K562 (cell line): ENCODE results near the gene PIK3CB. TPM values are rescaled to one million over a fixed set of nuclear protein-coding genes. Genes with fewer than 3 reads are reported as not detected.

Experiments used
- ARID1B ChIP-seq: fragments of 450-650 bp; IDR thresholded peaks from 2 replicates; pipeline ENCODE4 v1.6.1; 2016; ENCODE audit warnings: antibody characterized with exemption, mild to moderate bottlenecking, inconsistent platforms
- BDP1 ChIP-seq: IDR thresholded peaks from 3 replicates; pipeline ENCODE4 v1.6.1; 2011; ENCODE audit not compliant: insufficient read length, insufficient read depth
- CBX5 ChIP-seq: IDR thresholded peaks from 2 replicates; pipeline ENCODE4 v1.6.1; 2014; ENCODE audit warnings: low read depth, borderline replicate concordance
- CHD1 ChIP-seq: fragments of 200-600 bp; sonication (generic); IDR thresholded peaks from one replicate; pipeline ENCODE4 v1.6.1; 2012; ENCODE audit warnings: mild to moderate bottlenecking, moderate library complexity, low read length, inconsistent platforms
- DPF2 ChIP-seq: fragments of 450-650 bp; IDR thresholded peaks from 2 replicates; pipeline ENCODE4 v1.6.1; 2016
- ESRRB ChIP-seq: fragments of 250-450 bp; sonication (Bioruptor Pico); IDR thresholded peaks from 2 replicates; pipeline ENCODE4 v1.5.0; 2020; ENCODE audit warnings: mild to moderate bottlenecking, moderate library complexity, borderline replicate concordance
- FIP1L1 ChIP-seq: fragments of 200-400 bp; formaldehyde crosslinking; IDR thresholded peaks from 2 replicates; pipeline ENCODE4 v1.6.1; 2018; ENCODE audit warnings: mild to moderate bottlenecking, low read depth, low read length; ENCODE audit not compliant: poor library complexity, severe bottlenecking
- FOXJ2 ChIP-seq: fragments of 200-800 bp; sonication (Bioruptor generic); IDR thresholded peaks from 2 replicates; pipeline ENCODE4 v1.6.1; 2016; ENCODE audit warnings: missing genetic modification characterization, missing compliant biosample characterization
- KAT2B ChIP-seq: IDR thresholded peaks from one replicate; pipeline ENCODE4 v1.6.1; 2012; ENCODE audit warnings: low read depth, mild to moderate bottlenecking, control low read depth, inconsistent platforms, low read length, moderate library complexity
- MCM5 ChIP-seq: fragments of 450-650 bp; IDR thresholded peaks from 2 replicates; pipeline ENCODE4 v1.6.1; 2016; ENCODE audit warnings: low read depth
- NFATC3 ChIP-seq: fragments of 450-650 bp; IDR thresholded peaks from 2 replicates; pipeline ENCODE4 v1.6.1; 2017; ENCODE audit warnings: mild to moderate bottlenecking
- NFIX ChIP-seq: fragments of 250-450 bp; sonication (Bioruptor Pico); IDR thresholded peaks from 2 replicates; pipeline ENCODE4 v1.4.0; 2020; ENCODE audit warnings: low read depth, mild to moderate bottlenecking, moderate library complexity
- PCBP1 ChIP-seq: fragments of 200-400 bp; formaldehyde crosslinking; IDR thresholded peaks from 2 replicates; pipeline ENCODE4 v1.6.1; 2018; ENCODE audit warnings: mild to moderate bottlenecking, low read depth, low read length; ENCODE audit not compliant: poor library complexity, severe bottlenecking
- PHF21A ChIP-seq: fragments of 450-650 bp; IDR thresholded peaks from 2 replicates; pipeline ENCODE4 v1.6.1; 2017; ENCODE audit warnings: low read depth, borderline replicate concordance
- POLR2AphosphoS5 ChIP-seq: IDR thresholded peaks from 2 replicates; pipeline ENCODE4 v1.6.1; 2011; ENCODE audit warnings: mild to moderate bottlenecking, low read depth, low read length, moderate library complexity; ENCODE audit not compliant: control insufficient read depth, insufficient read depth
- RFX1 ChIP-seq: fragments of 450-650 bp; IDR thresholded peaks from 2 replicates; pipeline ENCODE4 v1.6.1; 2016; ENCODE audit warnings: mild to moderate bottlenecking, moderate library complexity
- RFX7 ChIP-seq: fragments of 250-450 bp; sonication (Bioruptor Pico); IDR thresholded peaks from 2 replicates; pipeline ENCODE4 v1.5.1; 2021; ENCODE audit warnings: mild to moderate bottlenecking
- STAT5B ChIP-seq: fragments of 250-450 bp; sonication (Bioruptor Pico); IDR thresholded peaks from 2 replicates; pipeline ENCODE4 v1.8.0; 2021; ENCODE audit warnings: mild to moderate bottlenecking, inconsistent platforms
- TAF9B ChIP-seq: fragments of 450-650 bp; IDR thresholded peaks from 2 replicates; pipeline ENCODE4 v1.6.1; 2018; ENCODE audit warnings: mild to moderate bottlenecking; ENCODE audit not compliant: partially characterized antibody
- XRCC4 ChIP-seq: IDR thresholded peaks from one replicate; pipeline ENCODE4 v1.6.1; 2011; ENCODE audit not compliant: insufficient read depth, insufficient read length; ENCODE audit errors: extremely low read depth
- YBX1 ChIP-seq: fragments of 450-650 bp; IDR thresholded peaks from 2 replicates; pipeline ENCODE4 v1.7.1; 2016; ENCODE audit warnings: mild to moderate bottlenecking
- ZBTB17 ChIP-seq: fragments of 450-650 bp; formaldehyde crosslinking; IDR thresholded peaks from 2 replicates; pipeline ENCODE4 v1.4.0; 2020; ENCODE audit warnings: mild to moderate bottlenecking
- ZNF408 ChIP-seq: fragments of 250-450 bp; sonication (Bioruptor Pico); IDR thresholded peaks from 2 replicates; pipeline ENCODE4 v1.4.0; 2020; ENCODE audit warnings: low read depth, mild to moderate bottlenecking, moderate library complexity
- ZNF445 ChIP-seq: fragments of 250-450 bp; sonication (Bioruptor Pico); IDR thresholded peaks from 2 replicates; pipeline ENCODE4 v1.4.0; 2020; ENCODE audit warnings: low read depth, mild to moderate bottlenecking, moderate library complexity
- polyA plus RNA-seq, 8 experiments: library from polyadenylated mRNA; depleted of rRNA in 4 of 8; stranded (reverse) in 5 of 8; unstranded in 3 of 8; fragments of >200 nt; fragmentation: Nextera tagmentation in 2 of 8; fragmentation: Illumina TruSeq in 1 of 8; extraction: Ambion mirVana in 2 of 8; extraction: Trizol in 1 of 8; gene quantifications; 2 replicates each; pipeline versions ENCODE4 v1.2.1 to v1.2.3, GENCODE V29; 2011 to 2014; ENCODE audit warnings: inconsistent platforms in 1 of 8, missing spikeins in 1 of 8
- total RNA-seq, 7 experiments: library from RNA; depleted of rRNA in 6 of 7; stranded (reverse); fragments of >200 nt in 6 of 7; fragmentation: Illumina TruSeq in 2 of 7; extraction: Trizol in 2 of 7; gene quantifications; 2 replicates each; pipeline versions ENCODE4 v1.2.1 to v1.2.3, GENCODE V29; 2011 to 2021; ENCODE audit warnings: low replicate concordance in 1 of 7
- TF ChIP-seq, protein P1 (sequence below): fragments of 450-650 bp; formaldehyde crosslinking; IDR thresholded peaks from 2 replicates; pipeline ENCODE4 v1.4.0; 2020; ENCODE audit warnings: mild to moderate bottlenecking, moderate library complexity
- TF ChIP-seq, protein P2 (sequence below), 2 experiments: fragments of 450-650 bp; IDR thresholded peaks; 2 replicates each; pipeline ENCODE4 v1.6.1; 2018; ENCODE audit warnings: mild to moderate bottlenecking in 2 of 2, low read depth in 1 of 2; ENCODE audit not compliant: partially characterized antibody in 2 of 2

Gene PIK3CB
- total and polyA plus RNA-seq, 9 of the 15 experiments (the other 6 are each of a cell fraction or from before 2014, with no cell fraction given) = 15.3 to 62.6 (median 28.3) TPM

DNA sequence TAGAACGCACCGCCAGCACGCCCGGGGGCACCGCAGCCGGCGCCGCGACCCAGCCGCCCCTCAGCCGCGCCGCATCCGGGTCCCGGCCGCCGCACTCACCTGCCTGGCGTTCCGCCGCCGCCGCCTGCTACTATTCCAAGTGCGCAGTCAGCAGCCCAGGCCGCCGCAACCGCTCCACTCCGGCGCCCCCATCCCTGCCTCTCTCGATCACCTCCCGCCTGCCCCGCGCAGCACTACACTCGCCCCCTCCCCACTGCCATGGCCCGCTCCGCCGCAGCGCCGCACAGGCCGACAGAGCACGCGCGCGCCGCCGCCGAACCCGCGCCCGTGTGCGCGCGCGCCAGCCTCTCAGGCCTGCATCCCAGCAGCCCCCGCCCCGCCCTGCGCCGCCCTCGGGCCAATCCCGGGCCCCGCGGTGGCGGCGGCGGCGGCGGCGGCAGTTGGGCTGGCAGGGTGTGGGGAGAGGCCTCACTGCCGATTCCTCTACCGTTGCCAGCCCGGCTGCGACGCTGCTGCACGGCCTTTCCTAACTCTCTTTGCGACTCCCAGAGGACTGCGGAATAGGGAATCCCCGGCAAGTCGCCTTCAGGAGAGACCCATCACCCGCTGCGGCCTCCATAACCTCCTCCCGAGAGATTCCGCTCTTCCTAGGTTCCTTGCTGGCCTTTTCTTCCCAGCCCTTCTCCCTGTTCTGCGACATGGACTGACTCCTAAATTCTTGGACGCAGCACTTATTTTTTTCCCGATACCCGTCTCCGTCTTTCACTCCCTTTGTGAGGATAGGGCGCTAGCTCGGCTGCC lies at the start of gene PIK3CB (continued):
- TF ChIP-seq, protein P1, sequence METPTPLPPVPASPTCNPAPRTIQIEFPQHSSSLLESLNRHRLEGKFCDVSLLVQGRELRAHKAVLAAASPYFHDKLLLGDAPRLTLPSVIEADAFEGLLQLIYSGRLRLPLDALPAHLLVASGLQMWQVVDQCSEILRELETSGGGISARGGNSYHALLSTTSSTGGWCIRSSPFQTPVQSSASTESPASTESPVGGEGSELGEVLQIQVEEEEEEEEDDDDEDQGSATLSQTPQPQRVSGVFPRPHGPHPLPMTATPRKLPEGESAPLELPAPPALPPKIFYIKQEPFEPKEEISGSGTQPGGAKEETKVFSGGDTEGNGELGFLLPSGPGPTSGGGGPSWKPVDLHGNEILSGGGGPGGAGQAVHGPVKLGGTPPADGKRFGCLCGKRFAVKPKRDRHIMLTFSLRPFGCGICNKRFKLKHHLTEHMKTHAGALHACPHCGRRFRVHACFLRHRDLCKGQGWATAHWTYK (CRISPR knock-in tag) = peak; percentile 70; the same call in 1 of the 2 replicates
- TF ChIP-seq YBX1 = no peak
- no peak for TF ChIP-seq DPF2
- TF ChIP-seq ZNF445 (CRISPR knock-in tag) = no peak
- TF ChIP-seq RFX7 = 0 out of 2 replicates have a peak, but pooled peaks have one; percentile 12
- peak; percentile 66 for TF ChIP-seq TAF9B
- TF ChIP-seq XRCC4 = no peak
- TF ChIP-seq CHD1 = no peak
- TF ChIP-seq STAT5B (CRISPR knock-in tag) = no peak
- no peak for TF ChIP-seq ZNF408 (CRISPR knock-in tag)
- no peak for TF ChIP-seq CBX5
- peak; percentile 86 for TF ChIP-seq POLR2AphosphoS5
- no peak for TF ChIP-seq NFIX (CRISPR knock-in tag)
- no peak for TF ChIP-seq KAT2B
- no peak for TF ChIP-seq ESRRB (CRISPR knock-in tag)
- TF ChIP-seq ARID1B = peak; percentile 38; the same call in 1 of the 2 replicates
- TF ChIP-seq PHF21A = no peak
- TF ChIP-seq FOXJ2 (tag) = no peak
- no peak for TF ChIP-seq NFATC3
- TF ChIP-seq RFX1 = no peak
- no peak for TF ChIP-seq PCBP1
- TF ChIP-seq BDP1 = no peak
- TF ChIP-seq, protein P2, sequence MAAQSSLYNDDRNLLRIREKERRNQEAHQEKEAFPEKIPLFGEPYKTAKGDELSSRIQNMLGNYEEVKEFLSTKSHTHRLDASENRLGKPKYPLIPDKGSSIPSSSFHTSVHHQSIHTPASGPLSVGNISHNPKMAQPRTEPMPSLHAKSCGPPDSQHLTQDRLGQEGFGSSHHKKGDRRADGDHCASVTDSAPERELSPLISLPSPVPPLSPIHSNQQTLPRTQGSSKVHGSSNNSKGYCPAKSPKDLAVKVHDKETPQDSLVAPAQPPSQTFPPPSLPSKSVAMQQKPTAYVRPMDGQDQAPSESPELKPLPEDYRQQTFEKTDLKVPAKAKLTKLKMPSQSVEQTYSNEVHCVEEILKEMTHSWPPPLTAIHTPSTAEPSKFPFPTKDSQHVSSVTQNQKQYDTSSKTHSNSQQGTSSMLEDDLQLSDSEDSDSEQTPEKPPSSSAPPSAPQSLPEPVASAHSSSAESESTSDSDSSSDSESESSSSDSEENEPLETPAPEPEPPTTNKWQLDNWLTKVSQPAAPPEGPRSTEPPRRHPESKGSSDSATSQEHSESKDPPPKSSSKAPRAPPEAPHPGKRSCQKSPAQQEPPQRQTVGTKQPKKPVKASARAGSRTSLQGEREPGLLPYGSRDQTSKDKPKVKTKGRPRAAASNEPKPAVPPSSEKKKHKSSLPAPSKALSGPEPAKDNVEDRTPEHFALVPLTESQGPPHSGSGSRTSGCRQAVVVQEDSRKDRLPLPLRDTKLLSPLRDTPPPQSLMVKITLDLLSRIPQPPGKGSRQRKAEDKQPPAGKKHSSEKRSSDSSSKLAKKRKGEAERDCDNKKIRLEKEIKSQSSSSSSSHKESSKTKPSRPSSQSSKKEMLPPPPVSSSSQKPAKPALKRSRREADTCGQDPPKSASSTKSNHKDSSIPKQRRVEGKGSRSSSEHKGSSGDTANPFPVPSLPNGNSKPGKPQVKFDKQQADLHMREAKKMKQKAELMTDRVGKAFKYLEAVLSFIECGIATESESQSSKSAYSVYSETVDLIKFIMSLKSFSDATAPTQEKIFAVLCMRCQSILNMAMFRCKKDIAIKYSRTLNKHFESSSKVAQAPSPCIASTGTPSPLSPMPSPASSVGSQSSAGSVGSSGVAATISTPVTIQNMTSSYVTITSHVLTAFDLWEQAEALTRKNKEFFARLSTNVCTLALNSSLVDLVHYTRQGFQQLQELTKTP (IDR thresholded peaks at IDR 0.05; ENCODE audit: low read depth in 1 of 2, partially characterized antibody in 2 of 2) = peak; percentile 74 to 85
- peak; percentile 1; the same call in 1 of the 2 replicates for TF ChIP-seq ZBTB17 (CRISPR knock-in tag)
- peak; percentile 44 for TF ChIP-seq FIP1L1
- no peak for TF ChIP-seq MCM5
